NCI-H146 (cell line): ENCODE results near the gene COL27A1.

ENCODE experiments used
- DNase-seq: peaks from one replicate; lab custom pipeline; 2025; lab: John Stamatoyannopoulos, UW

COL27A1 gene

GRCh38 chr9:114155263-114155994, at the start of gene COL27A1:
Gene COL27A1 (plus strand): TSS chr9:114155537. CDS start chr9:114155951, 414 bp downstream.
- DNase-seq, result peak; percentile 6

- no peak for DNase-seq
Observed at GRCh38 chr9:114107286-114108001, 47.9 kb upstream of the COL27A1 start.

- DNase-seq, result peak; percentile 22
Observed at GRCh38 chr9:114108016-114108833, 47.1 kb upstream of the COL27A1 start.

- DNase-seq, result no peak
Observed at GRCh38 chr9:114109124-114109523, 46.2 kb upstream of the COL27A1 start.

- DNase-seq, result no peak
Observed at GRCh38 chr9:114110180-114110579, 45.2 kb upstream of the COL27A1 start.

GRCh38 chr9:114112325-114112724, 43.0 kb upstream of the COL27A1 start:
- no peak for DNase-seq

GRCh38 chr9:114112778-114113584, 42.4 kb upstream of the COL27A1 start:
- DNase-seq, result no peak

GRCh38 chr9:114114364-114114763, 41.0 kb upstream of the COL27A1 start:
- DNase-seq, result no peak

GRCh38 chr9:114115654-114116125, 39.6 kb upstream of the COL27A1 start:
- no peak for DNase-seq

- DNase-seq, result no peak
Observed at GRCh38 chr9:114116126-114116747, 39.1 kb upstream of the COL27A1 start.

GRCh38 chr9:114117614-114117995, 37.7 kb upstream of the COL27A1 start:
- DNase-seq, result no peak

GRCh38 chr9:114117996-114118830, 37.1 kb upstream of the COL27A1 start:
- no peak for DNase-seq

GRCh38 chr9:114119242-114120191, 35.8 kb upstream of the COL27A1 start:
- DNase-seq, result no peak

- no peak for DNase-seq
Observed at GRCh38 chr9:114120192-114121014, 34.9 kb upstream of the COL27A1 start.

- DNase-seq, result no peak
Observed at GRCh38 chr9:114121227-114122135, 33.9 kb upstream of the COL27A1 start.

- DNase-seq, result no peak
Observed at GRCh38 chr9:114122136-114123027, 33.0 kb upstream of the COL27A1 start.
